Stomach (tissue), 9 donors: Measurements from ENCODE around the gene LY6G5B. TPM values are rescaled to one million over a fixed set of nuclear protein-coding genes. Genes with fewer than 3 reads are reported as not detected.
"Not testable (repeated sequence)": the region's sequence is repeated elsewhere in the genome, so short reads cannot be mapped to it uniquely, and the experiment has no call there.

Source experiments
- DNase-seq, 2 donors: peaks; one replicate each; pipeline versions ENCODE4 v3.0.0 to v3.0.0-alpha.2; 2013 to 2019
- H3K27ac ChIP-seq, 5 donors: fragments of 200-600 bp in 4 of 5; sonication (generic) in 4 of 5; one replicate each; pipeline ENCODE4 v1.5.1; 2013 to 2019; ENCODE audit warnings: mild to moderate bottlenecking in 1 of 5, moderate library complexity in 1 of 5
- H3K27me3 ChIP-seq, 3 donors: fragments of 200-600 bp; sonication (generic); one replicate each; pipeline ENCODE4 v1.5.1; 2017 to 2019; ENCODE audit warnings: mixed run types in 1 of 3
- H3K36me3 ChIP-seq, 4 donors: fragments of 200-600 bp; sonication (generic); 1 replicate in 3 of 4; 2 replicates in 1 of 4; pipeline ENCODE4 v1.5.1; 2016 to 2019
- H3K4me1 ChIP-seq, 4 donors: fragments of 200-600 bp; sonication (generic); one replicate each; pipeline ENCODE4 v1.5.1; 2016 to 2019
- H3K4me3 ChIP-seq, 4 donors: fragments of 200-600 bp; sonication (generic) in 3 of 4; one replicate each; pipeline ENCODE4 v1.5.1; 2016 to 2019; ENCODE audit warnings: mild to moderate bottlenecking in 1 of 4
- H3K9me3 ChIP-seq, 4 donors: fragments of 200-600 bp; sonication (generic); one replicate each; pipeline ENCODE4 v1.5.1; 2016 to 2019
- EP300 ChIP-seq: sonication (generic); formaldehyde crosslinking; IDR thresholded peaks from one replicate; pipeline ENCODE4 v1.6.1; 2017; ENCODE audit warnings: antibody characterized with exemption
- POLR2A ChIP-seq, 4 donors: fragments of 450-650 bp; IDR thresholded peaks; one replicate each; pipeline ENCODE4 v1.6.1; 2016; ENCODE audit warnings: antibody characterized with exemption in 4 of 4, control low read depth in 2 of 4, mild to moderate bottlenecking in 1 of 4, moderate library complexity in 1 of 4
- POLR2AphosphoS5 ChIP-seq, 3 donors: sonication (generic); formaldehyde crosslinking; IDR thresholded peaks; one replicate each; pipeline ENCODE4 v1.6.1; 2016; ENCODE audit warnings: antibody characterized with exemption in 3 of 3
- WGBS, 5 donors: extraction: QIAGEN DNeasy Blood & Tissue Kit in 3 of 5; methylation state at CpG; one replicate each; pipeline versions ENCODE4 v1.1.5 to v1.1.7; 2013 to 2018; 5-methylcytosine and 5-hydroxymethylcytosine counted together
- intact Hi-C: fragments of 100-400 bp; cut with DNase I; formaldehyde crosslinking; loops from one replicate; pipeline ENCODE4 v1.15.1; 2023; ENCODE audit warnings: low total_unique reads
- polyA plus RNA-seq, 3 donors: library from polyadenylated mRNA; stranded (reverse); fragments of 200-250 nt; gene quantifications; one replicate each; pipeline ENCODE4 v1.2.3, GENCODE V29; 2013
- total RNA-seq, 5 donors: library from RNA; depleted of rRNA; stranded (reverse); fragments of >200 nt; gene quantifications; one replicate each; pipeline versions ENCODE4 v1.1.0 to v1.2.3, GENCODE V29; 2014 to 2016
- TF ChIP-seq, protein P1 (sequence below), 7 experiments: fragments of 450-650 bp in 4 of 7; fragments of 200-600 bp in 3 of 7; sonication (generic) in 3 of 7; IDR thresholded peaks; one replicate each; pipeline ENCODE4 v1.5.1; 2016 to 2019; ENCODE audit warnings: antibody characterized with exemption in 7 of 7, control low read depth in 2 of 7, mild to moderate bottlenecking in 1 of 7
- donor health status: healthy with polysubstance abuse.
- donor health status: Bipolar disorder and iron deficiency.
- donor health status: healthy.

The LY6G5B gene
- total and polyA plus RNA-seq, 8 donors, result 0.44 to 17.1 (median 4.7) TPM; not detected in 1

DNA sequence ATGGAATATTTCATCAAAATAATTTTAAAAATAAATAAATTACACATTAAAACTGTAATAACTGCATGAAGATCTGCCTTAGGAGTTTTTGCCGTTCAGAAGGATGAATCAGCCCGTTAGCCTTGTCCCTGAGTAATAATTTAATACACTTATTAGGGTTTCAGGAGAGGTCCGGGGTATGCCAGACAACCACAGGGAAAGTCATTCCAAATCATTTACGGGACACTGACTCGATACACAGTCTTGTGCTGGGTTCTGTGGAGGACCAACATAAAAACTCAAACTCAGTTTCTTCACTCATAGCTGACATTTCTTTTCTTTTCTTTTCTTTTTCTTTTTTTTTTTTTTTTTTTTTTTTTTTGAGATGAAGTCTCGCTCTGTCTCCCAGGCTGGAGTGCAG is 36.2 kb downstream of the LY6G5B start:
- 88 to 94% (median 92%) methylated on average over 5 to 6 of the region's 6 CpGs for WGBS, 5 donors
- Histone ChIP-seq H3K27ac (no peak overlapping the region), H3K36me3 (peaks cover 0 to 2% (median under 1%) of the 10 kb centered on the region in 4 donors), H3K4me1 (peaks cover 11 to 27% (median 20%) of the 10 kb centered on the region in 4 donors), H3K27me3 (peaks cover 0 to 4% (median 0%) of the 10 kb centered on the region in 3 donors), H3K4me3 (no peak overlapping the region), H3K9me3 (no peaks in the 10 kb centered on the region)
- TF ChIP-seq POLR2AphosphoS5 (IDR thresholded peaks at IDR 0.05) (no peak), EP300 (no peak), POLR2A (IDR thresholded peaks at IDR 0.05) (no peak)
- TF ChIP-seq, protein P1, sequence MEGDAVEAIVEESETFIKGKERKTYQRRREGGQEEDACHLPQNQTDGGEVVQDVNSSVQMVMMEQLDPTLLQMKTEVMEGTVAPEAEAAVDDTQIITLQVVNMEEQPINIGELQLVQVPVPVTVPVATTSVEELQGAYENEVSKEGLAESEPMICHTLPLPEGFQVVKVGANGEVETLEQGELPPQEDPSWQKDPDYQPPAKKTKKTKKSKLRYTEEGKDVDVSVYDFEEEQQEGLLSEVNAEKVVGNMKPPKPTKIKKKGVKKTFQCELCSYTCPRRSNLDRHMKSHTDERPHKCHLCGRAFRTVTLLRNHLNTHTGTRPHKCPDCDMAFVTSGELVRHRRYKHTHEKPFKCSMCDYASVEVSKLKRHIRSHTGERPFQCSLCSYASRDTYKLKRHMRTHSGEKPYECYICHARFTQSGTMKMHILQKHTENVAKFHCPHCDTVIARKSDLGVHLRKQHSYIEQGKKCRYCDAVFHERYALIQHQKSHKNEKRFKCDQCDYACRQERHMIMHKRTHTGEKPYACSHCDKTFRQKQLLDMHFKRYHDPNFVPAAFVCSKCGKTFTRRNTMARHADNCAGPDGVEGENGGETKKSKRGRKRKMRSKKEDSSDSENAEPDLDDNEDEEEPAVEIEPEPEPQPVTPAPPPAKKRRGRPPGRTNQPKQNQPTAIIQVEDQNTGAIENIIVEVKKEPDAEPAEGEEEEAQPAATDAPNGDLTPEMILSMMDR (IDR thresholded peaks at IDR 0.05), result no peak
- intact Hi-C loops, result no loop called here
- DNase-seq, result no peak

DNA sequence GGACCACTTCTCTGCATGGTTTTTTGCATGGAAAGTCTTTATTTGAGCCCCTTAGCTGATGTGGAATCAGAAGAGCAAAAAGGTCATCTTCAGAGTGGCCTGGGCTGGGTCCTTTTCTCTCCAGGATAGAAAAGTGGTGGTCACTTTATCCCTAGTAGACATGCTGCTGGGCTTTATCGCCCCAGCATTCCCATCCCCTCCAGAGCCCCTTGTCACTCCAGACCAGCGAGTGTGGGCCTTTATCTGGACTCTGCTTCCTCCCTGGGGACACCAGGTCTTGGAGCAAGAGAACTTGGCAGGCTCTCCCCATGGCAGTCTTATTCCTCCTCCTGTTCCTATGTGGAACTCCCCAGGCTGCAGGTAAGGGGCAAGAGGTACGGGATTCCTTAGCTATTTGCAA is 36.8 kb downstream of the LY6G5B start, which contains the start of gene LY6G6F:
Gene LY6G6F (plus strand): TSS at position 268 of the 400 bp plus-strand sequence. CDS start 41 bp downstream, at position 309.
- H3K4me3 ChIP-seq, result no peak within 1 kb of the TSS
- TF ChIP-seq EP300, result no peak
- TF ChIP-seq POLR2AphosphoS5 (IDR thresholded peaks at IDR 0.05), result no peak
- TF ChIP-seq, protein P1 (IDR thresholded peaks at IDR 0.05), result no peak
- TF ChIP-seq POLR2A (IDR thresholded peaks at IDR 0.05), result no peak
- H3K36me3 ChIP-seq, result no peaks in the 10 kb centered on the region
- peaks cover 0 to 4% (median 0%) of the 10 kb centered on the region in 3 donors for H3K27me3 ChIP-seq
- intact Hi-C loops, result no loop called here
- peaks cover 8 to 25% (median 13%) of the 10 kb centered on the region in 4 donors for H3K4me1 ChIP-seq
- 44 to 65% (median 53%) methylated on average over 3 of the region's 3 CpGs for WGBS, 5 donors
- no peaks in the 10 kb centered on the region for H3K9me3 ChIP-seq
- no peak within 1 kb of the TSS for H3K27ac ChIP-seq
- no peak for DNase-seq

DNA sequence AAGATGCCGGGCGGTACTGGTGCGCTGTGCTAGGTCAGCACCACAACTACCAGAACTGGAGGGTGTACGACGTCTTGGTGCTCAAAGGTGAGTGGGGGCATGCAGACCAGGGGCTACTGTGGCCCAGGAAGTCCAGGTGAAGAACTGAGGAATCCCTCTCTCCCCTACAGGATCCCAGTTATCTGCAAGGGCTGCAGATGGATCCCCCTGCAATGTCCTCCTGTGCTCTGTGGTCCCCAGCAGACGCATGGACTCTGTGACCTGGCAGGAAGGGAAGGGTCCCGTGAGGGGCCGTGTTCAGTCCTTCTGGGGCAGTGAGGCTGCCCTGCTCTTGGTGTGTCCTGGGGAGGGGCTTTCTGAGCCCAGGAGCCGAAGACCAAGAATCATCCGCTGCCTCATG is 37.9 kb downstream of the LY6G5B start:
- 81 to 95% (median 88%) methylated on average over 9 to 10 of the region's 10 CpGs for WGBS, 5 donors
- H3K4me1 ChIP-seq, result peaks cover 0 to 18% (median 6%) of the 10 kb centered on the region in 4 donors
- no peaks in the 10 kb centered on the region for H3K9me3 ChIP-seq
- H3K36me3 ChIP-seq, result no peaks in the 10 kb centered on the region
- H3K4me3 ChIP-seq, result no peak overlapping the region
- no peak overlapping the region for H3K27ac ChIP-seq
- DNase-seq, result no peak
- H3K27me3 ChIP-seq, result peaks cover 0 to 4% (median 0%) of the 10 kb centered on the region in 3 donors
- TF ChIP-seq, protein P1 (IDR thresholded peaks at IDR 0.05), result no peak
- TF ChIP-seq POLR2AphosphoS5 (IDR thresholded peaks at IDR 0.05) (no peak), EP300 (no peak), POLR2A (IDR thresholded peaks at IDR 0.05) (no peak)
- intact Hi-C loops, result no loop called here

DNA sequence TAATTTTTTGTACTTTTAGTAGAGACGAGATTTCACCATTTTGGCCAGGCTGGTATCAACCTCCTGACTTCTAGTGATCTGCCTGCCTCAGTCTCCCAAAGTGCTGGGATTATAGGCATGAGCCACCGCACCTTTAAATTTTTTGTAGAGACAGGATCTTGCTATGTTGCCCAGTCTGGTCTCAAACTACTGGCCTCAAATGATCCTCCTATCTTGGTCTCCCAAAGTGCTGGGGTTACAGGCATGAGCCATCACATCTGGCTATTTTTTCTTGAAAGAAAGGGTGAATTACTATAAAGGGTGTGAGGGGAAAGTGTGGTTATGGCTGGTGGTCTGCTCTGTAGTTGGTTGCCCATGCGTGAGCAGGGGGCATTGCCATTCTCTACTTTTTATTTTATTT is 38.4 kb downstream of the LY6G5B start:
- DNase-seq, result no peak
- H3K4me1 ChIP-seq, result peaks cover 0 to 18% (median 6%) of the 10 kb centered on the region in 4 donors
- no peak overlapping the region for H3K4me3 ChIP-seq
- H3K9me3 ChIP-seq, result no peaks in the 10 kb centered on the region
- no peaks in the 10 kb centered on the region for H3K36me3 ChIP-seq
- intact Hi-C loops, result no loop called here
- 89 to 98% (median 96%) methylated on average over 3 of the region's 3 CpGs for WGBS, 5 donors
- H3K27me3 ChIP-seq, result peaks cover 0 to 4% (median 0%) of the 10 kb centered on the region in 3 donors
- H3K27ac ChIP-seq, result no peak overlapping the region
- TF ChIP-seq POLR2AphosphoS5 (IDR thresholded peaks at IDR 0.05) (no peak), POLR2A (IDR thresholded peaks at IDR 0.05) (no peak), EP300 (no peak)
- TF ChIP-seq, protein P1 (IDR thresholded peaks at IDR 0.05), result no peak

DNA sequence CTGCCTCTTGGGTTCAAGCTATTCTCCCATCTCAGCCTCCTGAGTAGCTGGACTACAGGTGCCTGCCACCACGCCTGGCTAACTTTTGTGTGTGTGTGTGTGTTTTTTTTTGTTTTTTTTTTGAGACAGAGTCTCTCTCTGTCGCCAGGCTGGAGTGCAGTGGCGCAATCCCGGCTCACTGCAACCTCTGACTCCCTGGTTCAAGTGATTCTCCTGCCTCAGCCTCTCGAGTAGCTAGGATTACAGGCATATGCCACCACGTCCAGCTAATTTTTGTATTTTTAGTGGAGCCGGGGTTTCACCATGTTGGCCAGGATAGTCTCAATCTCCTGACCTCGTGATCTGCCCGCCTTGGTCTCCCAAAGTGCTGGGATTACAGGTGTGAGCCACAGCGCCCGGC is 39.4 kb downstream of the LY6G5B start:
- WGBS, 5 donors, result 89 to 94% (median 93%) methylated on average over 11 of the region's 11 CpGs
- H3K9me3 ChIP-seq, H3K4me3 ChIP-seq, H3K27ac ChIP-seq, intact Hi-C loops, H3K27me3 ChIP-seq, DNase-seq, H3K36me3 ChIP-seq: not testable (repeated sequence)
- H3K4me1 ChIP-seq, result peaks cover 0 to 10% (median 0%) of the 10 kb centered on the region in 4 donors
